Colonic mucosa (tissue), 4 donors: ENCODE results near the gene PMM2. TPM values are rescaled to one million over a fixed set of nuclear protein-coding genes. Genes with fewer than 3 reads are reported as not detected.
"Not testable (repeated sequence)": the region's sequence is repeated elsewhere in the genome, so short reads cannot be mapped to it uniquely, and the experiment has no call there.

Source experiments
- DNase-seq: peaks from one replicate; pipeline ENCODE4 v3.0.0-alpha.2; 2020
- H3K27ac ChIP-seq: fragments of 200-600 bp; one replicate; pipeline ENCODE4 v1.8.0; 2021
- H3K27me3 ChIP-seq: fragments of 200-600 bp; one replicate; pipeline ENCODE4 v1.8.0; 2021
- H3K36me3 ChIP-seq: fragments of 200-600 bp; one replicate; pipeline ENCODE4 v1.8.0; 2021
- H3K4me1 ChIP-seq: fragments of 200-600 bp; one replicate; pipeline ENCODE4 v1.8.0; 2021; ENCODE audit warnings: mild to moderate bottlenecking
- H3K4me3 ChIP-seq: fragments of 200-600 bp; one replicate; pipeline ENCODE4 v1.8.0; 2021
- H3K9ac ChIP-seq, 2 donors: one replicate each; pipeline ENCODE4 v1.7.0; 2013; ENCODE audit warnings: control low read depth in 2 of 2, low read depth in 2 of 2, low read length in 2 of 2
- H3K9me3 ChIP-seq: fragments of 200-600 bp; one replicate; pipeline ENCODE4 v1.8.0; 2021
- CTCF ChIP-seq: fragments of 200-600 bp; IDR thresholded peaks from one replicate; pipeline ENCODE4 v1.8.0; 2022; ENCODE audit warnings: antibody characterized with exemption, mild to moderate bottlenecking
- intact Hi-C: fragments of 100-400 bp; cut with DNase I; formaldehyde crosslinking; loops from one replicate; pipeline ENCODE4 v1.14.1; 2022
- total RNA-seq, 2 donors: library from RNA; stranded (reverse); fragmentation: NEBNext Ultra II Directional in 1 of 2; extraction: Animal tissue kit (Norgen Biotek cat#: 25700) in 1 of 2; gene quantifications; one replicate each; pipeline ENCODE4 v1.2.1, GENCODE V29; 2021
- donor health status: healthy.
- donor health status: DM: no; HTN: no; CAD: no.
- donor health status: DM: no; HTN: no; CAD: no.

Gene PMM2
- total RNA-seq, 2 donors from 2014 or later: 60.7 to 88.1 TPM

- intact Hi-C loops: no loop called here
- no peaks in the 10 kb centered on the region for H3K36me3 ChIP-seq
- H3K27ac ChIP-seq: peak overlapping the region; percentile 97
- peak; percentile 89 for DNase-seq
- no peaks in the 10 kb centered on the region for H3K27me3 ChIP-seq
- H3K9ac ChIP-seq: peak overlapping the region; percentile 68 to 88
- H3K4me1 ChIP-seq: peaks cover 25% of the 10 kb centered on the region
- H3K9me3 ChIP-seq: no peaks in the 10 kb centered on the region
- peak overlapping the region; percentile 76 for H3K4me3 ChIP-seq
- TF ChIP-seq CTCF: no peak
These were observed 69.7 kb downstream of the PMM2 start for GRCh38 chr16:8867216-8867931.

- Histone ChIP-seq H3K36me3 (no peaks in the 10 kb centered on the region), H3K9me3 (no peaks in the 10 kb centered on the region), H3K4me1 (peaks cover 25% of the 10 kb centered on the region), H3K9ac (peak overlapping the region; percentile 68 to 88), H3K27ac (peak overlapping the region; percentile 97), H3K4me3 (peak overlapping the region; percentile 76), H3K27me3 (no peaks in the 10 kb centered on the region)
- intact Hi-C loops: no loop called here
- TF ChIP-seq CTCF: no peak
- no peak for DNase-seq
These were observed 70.3 kb downstream of the PMM2 start for GRCh38 chr16:8867932-8868415.

GRCh38 chr16:8868416-8869211 lies 71.0 kb downstream of the PMM2 start, which contains the start of gene CARHSP1:
Gene CARHSP1 (minus strand): TSS chr16:8869006. CDS start chr16:8859328, 9,678 bp downstream.
- H3K4me3 ChIP-seq: peak within 1 kb of the TSS; percentile 76
- no peaks in the 10 kb centered on the region for H3K36me3 ChIP-seq
- H3K27ac ChIP-seq: peak within 1 kb of the TSS; percentile 97
- H3K9me3 ChIP-seq: no peaks in the 10 kb centered on the region
- peak within 1 kb of the TSS; percentile 68 to 88 for H3K9ac ChIP-seq
- intact Hi-C loops: no loop called here
- DNase-seq: peak; percentile 89
- peaks cover 20% of the 10 kb centered on the region for H3K4me1 ChIP-seq
- no peaks in the 10 kb centered on the region for H3K27me3 ChIP-seq
- no peak for TF ChIP-seq CTCF

GRCh38 chr16:8869212-8869987 lies 71.8 kb downstream of the PMM2 start:
- Histone ChIP-seq H3K27me3 (no peaks in the 10 kb centered on the region), H3K4me1 (peaks cover 14% of the 10 kb centered on the region), H3K4me3 (peak overlapping the region; percentile 76), H3K27ac (peak overlapping the region; percentile 97), H3K36me3 (no peaks in the 10 kb centered on the region), H3K9ac (peak overlapping the region; percentile 60 to 77), H3K9me3 (no peaks in the 10 kb centered on the region)
- intact Hi-C loops: no loop called here
- no peak for TF ChIP-seq CTCF
- no peak for DNase-seq

GRCh38 chr16:8869988-8870241 lies 72.3 kb downstream of the PMM2 start:
- H3K27me3 ChIP-seq, DNase-seq, H3K9me3 ChIP-seq, H3K4me3 ChIP-seq, H3K36me3 ChIP-seq, intact Hi-C loops, H3K27ac ChIP-seq, H3K4me1 ChIP-seq: not testable (repeated sequence)
- H3K9ac ChIP-seq: peak overlapping the region in 1 of 2 donors; percentile 60
